Kidney epithelial cell (primary cell): Measurements from ENCODE around the gene NREP. TPM values are rescaled to one million over a fixed set of nuclear protein-coding genes. Genes with fewer than 3 reads are reported as not detected.

Source experiments
- DNase-seq: peaks from one replicate; pipeline ENCODE4 v3.0.0-alpha.2; 2010; ENCODE audit warnings: low read depth
- H3K27me3 ChIP-seq: 2 replicates; pipeline ENCODE4 v1.6.0; 2011; ENCODE audit warnings: low read length; ENCODE audit not compliant: control insufficient read depth, insufficient read depth
- H3K36me3 ChIP-seq: 2 replicates; pipeline ENCODE4 v1.5.1; 2011; ENCODE audit warnings: low read length; ENCODE audit not compliant: control insufficient read depth, insufficient read depth
- H3K4me3 ChIP-seq: 2 replicates; pipeline ENCODE4 v1.5.1; 2011; ENCODE audit warnings: low read depth, mild to moderate bottlenecking, control low read depth, low read length
- CTCF ChIP-seq: IDR thresholded peaks from 2 replicates; pipeline ENCODE4 v1.5.1; 2011; ENCODE audit warnings: mild to moderate bottlenecking, moderate library complexity, low read length, control low read depth, inconsistent platforms; ENCODE audit not compliant: insufficient read depth, poor library complexity, severe bottlenecking
- total RNA-seq: library from RNA; depleted of rRNA; stranded (reverse); fragments of >200 nt; gene quantifications from 2 replicates; pipeline ENCODE4 v1.2.3, GENCODE V29; 2015

Gene NREP
- total RNA-seq, 1 donor from 2014 or later, result 140 TPM

GRCh38 chr5:111774525-111774924 lies 17.5 kb upstream of the NREP start:
- TF ChIP-seq CTCF, result no peak
- DNase-seq, result no peak
- Histone ChIP-seq H3K4me3 (no peak overlapping the region), H3K36me3 (no peaks in the 10 kb centered on the region), H3K27me3 (no peaks in the 10 kb centered on the region)

DNA sequence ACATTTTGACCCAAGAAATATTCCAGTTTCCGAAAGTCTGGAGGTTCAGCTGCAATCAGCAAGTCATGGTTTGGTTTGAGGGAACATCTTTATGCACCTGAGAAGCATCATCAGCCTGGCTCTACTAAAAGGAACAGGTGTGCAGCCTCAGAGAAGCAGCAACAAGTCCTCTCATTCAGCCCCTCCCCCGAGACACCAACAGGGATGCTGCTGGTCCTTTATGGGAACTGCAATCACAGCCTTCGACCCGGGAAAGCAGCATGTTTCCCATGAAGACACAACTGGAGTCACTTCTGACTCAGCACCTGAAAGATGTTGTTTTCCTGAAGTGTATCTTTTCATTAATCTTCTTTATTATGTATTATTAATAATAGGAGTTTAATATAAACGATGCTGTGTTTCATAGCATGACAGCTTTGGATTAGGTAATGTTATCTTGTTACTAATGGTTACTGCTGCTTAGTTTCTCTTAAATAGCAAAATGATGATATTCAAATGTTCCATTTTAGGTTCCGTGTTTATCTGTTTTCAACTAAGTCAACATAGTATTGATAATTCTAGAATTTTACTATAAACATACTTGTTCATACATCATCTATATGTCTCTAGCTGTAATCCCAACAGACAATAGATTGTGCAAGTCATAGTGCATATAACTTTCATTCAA lies 15.6 kb upstream of the NREP start:
- no peaks in the 10 kb centered on the region for H3K27me3 ChIP-seq
- H3K4me3 ChIP-seq, result no peak overlapping the region
- no peak for TF ChIP-seq CTCF
- DNase-seq, result no peak
- H3K36me3 ChIP-seq, result no peaks in the 10 kb centered on the region

- Histone ChIP-seq H3K27me3 (no peaks in the 10 kb centered on the region), H3K36me3 (no peaks in the 10 kb centered on the region), H3K4me3 (no peak overlapping the region)
- no peak for TF ChIP-seq CTCF
- no peak for DNase-seq
These were observed 12.5 kb upstream of the NREP start for GRCh38 chr5:111769541-111769940.

- no peak for DNase-seq
- Histone ChIP-seq H3K27me3 (no peaks in the 10 kb centered on the region), H3K36me3 (no peaks in the 10 kb centered on the region), H3K4me3 (no peak overlapping the region)
- no peak for TF ChIP-seq CTCF
These were observed 8.9 kb upstream of the NREP start for GRCh38 chr5:111765613-111766571.

DNA sequence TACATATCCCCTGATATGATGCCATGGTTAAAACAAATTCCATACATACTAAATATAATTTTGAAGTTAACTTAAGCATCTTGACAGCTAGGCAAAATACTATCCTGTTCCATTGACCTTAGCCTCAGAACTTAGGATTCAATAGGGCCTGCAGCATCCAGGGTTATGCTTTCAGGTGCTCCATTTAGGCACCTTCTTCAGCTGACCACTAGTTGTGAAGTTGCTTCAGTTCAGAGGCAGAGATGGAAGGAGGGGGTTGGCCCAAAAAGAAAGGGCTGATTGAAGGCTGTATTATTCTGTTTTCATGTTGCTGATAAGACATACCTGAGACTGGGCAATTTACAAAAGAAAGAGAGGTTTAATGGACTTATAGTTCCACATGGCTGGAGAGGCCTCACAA lies 7.0 kb upstream of the NREP start:
- no peaks in the 10 kb centered on the region for H3K27me3 ChIP-seq
- TF ChIP-seq CTCF, result no peak
- DNase-seq, result no peak

More for the DNA sequence above, 7.0 kb upstream of the NREP start:
- Histone ChIP-seq H3K36me3 (no peaks in the 10 kb centered on the region), H3K4me3 (no peak overlapping the region)
